Adrenal gland (tissue), 5 donors: ENCODE measurements around the gene KLF15.

Experiments
- CTCF ChIP-seq, 6 experiments: fragments of 450-650 bp in 4 of 6; fragments of 200-600 bp in 2 of 6; sonication (generic) in 1 of 6; IDR thresholded peaks; 1 replicate in 5 of 6; 2 replicates in 1 of 6; pipeline versions ENCODE4 v1.5.1 to v1.8.0; 2016 to 2021; ENCODE audit warnings: antibody characterized with exemption in 6 of 6, mild to moderate bottlenecking in 2 of 6, moderate library complexity in 1 of 6
- POLR2A ChIP-seq, 2 donors: fragments of 450-650 bp; IDR thresholded peaks; one replicate each; pipeline ENCODE4 v1.6.1; 2017; ENCODE audit warnings: antibody characterized with exemption in 2 of 2, mild to moderate bottlenecking in 2 of 2, moderate library complexity in 1 of 2
- donor health status: DM: no; HTN: no; CAD: no.

GRCh38 chr3:126344380-126345041, 12.7 kb downstream of the KLF15 start:
- TF ChIP-seq CTCF (IDR thresholded peaks at IDR 0.05) (no peak), POLR2A (IDR thresholded peaks at IDR 0.05) (no peak)
